Adipocyte (in vitro differentiated cells): ENCODE measurements around the gene MYLK4.

Experiments
- DNase-seq: peaks from one replicate; pipeline ENCODE4 v3.0.0-alpha.2; 2015; ENCODE audit warnings: low read depth
- H3K27me3 ChIP-seq: replicated peaks from 2 replicates; pipeline ENCODE4 v1.7.0; 2013; ENCODE audit warnings: mild to moderate bottlenecking, low read length, moderate library complexity; ENCODE audit not compliant: control insufficient read depth, insufficient read depth
- H3K36me3 ChIP-seq: 2 replicates; pipeline ENCODE4 v1.7.0; 2013; ENCODE audit warnings: low read length, mild to moderate bottlenecking, moderate library complexity; ENCODE audit not compliant: control insufficient read depth, insufficient read depth, severe bottlenecking
- H3K4me1 ChIP-seq: 2 replicates; pipeline ENCODE4 v1.7.0; 2013; ENCODE audit warnings: mild to moderate bottlenecking, low read length, moderate library complexity; ENCODE audit not compliant: control insufficient read depth, insufficient read depth
- H3K4me3 ChIP-seq: 2 replicates; pipeline ENCODE4 v1.7.0; 2013; ENCODE audit warnings: mild to moderate bottlenecking, low read length, moderate library complexity
- H3K9ac ChIP-seq: 2 replicates; pipeline ENCODE4 v1.7.0; 2013; ENCODE audit warnings: mild to moderate bottlenecking, low read length, moderate library complexity
- H3K9me3 ChIP-seq: 2 replicates; pipeline ENCODE4 v1.7.0; 2013; ENCODE audit warnings: mild to moderate bottlenecking, low read length, moderate library complexity; ENCODE audit not compliant: control insufficient read depth

The MYLK4 gene

GRCh38 chr6:2684766-2685754 is 65.7 kb downstream of the MYLK4 start:
- Histone ChIP-seq H3K4me1 (peaks cover 12% of the 10 kb centered on the region), H3K36me3 (no peaks in the 10 kb centered on the region), H3K9ac (no peak overlapping the region), H3K4me3 (no peak overlapping the region), H3K27me3 (no peaks in the 10 kb centered on the region), H3K9me3 (no peaks in the 10 kb centered on the region)
- DNase-seq: no peak

GRCh38 chr6:2684103-2684749 is 66.5 kb downstream of the MYLK4 start:
- Histone ChIP-seq H3K9ac (no peak overlapping the region), H3K4me1 (peaks cover 12% of the 10 kb centered on the region), H3K9me3 (no peaks in the 10 kb centered on the region), H3K27me3 (no peaks in the 10 kb centered on the region), H3K4me3 (no peak overlapping the region), H3K36me3 (no peaks in the 10 kb centered on the region)
- DNase-seq: no peak

GRCh38 chr6:2680264-2680922 is 70.3 kb downstream of the MYLK4 start:
- no peak overlapping the region for H3K4me3 ChIP-seq
- DNase-seq: no peak
- H3K9ac ChIP-seq: no peak overlapping the region
- H3K27me3 ChIP-seq: no peaks in the 10 kb centered on the region
- H3K36me3 ChIP-seq: no peaks in the 10 kb centered on the region
- H3K4me1 ChIP-seq: no peaks in the 10 kb centered on the region
- H3K9me3 ChIP-seq: no peaks in the 10 kb centered on the region

GRCh38 chr6:2677080-2677593 is 73.6 kb downstream of the MYLK4 start:
- H3K36me3 ChIP-seq: no peaks in the 10 kb centered on the region
- H3K4me3 ChIP-seq: no peak overlapping the region
- DNase-seq: no peak
- no peaks in the 10 kb centered on the region for H3K27me3 ChIP-seq
- no peak overlapping the region for H3K9ac ChIP-seq
- H3K4me1 ChIP-seq: no peaks in the 10 kb centered on the region
- H3K9me3 ChIP-seq: no peaks in the 10 kb centered on the region

- Histone ChIP-seq H3K4me3 (no peak overlapping the region), H3K9me3 (no peaks in the 10 kb centered on the region), H3K27me3 (no peaks in the 10 kb centered on the region), H3K4me1 (no peaks in the 10 kb centered on the region), H3K36me3 (no peaks in the 10 kb centered on the region), H3K9ac (no peak overlapping the region)
- no peak for DNase-seq
These were observed 74.7 kb downstream of the MYLK4 start for GRCh38 chr6:2676048-2676447.

GRCh38 chr6:2674857-2675256 is 75.9 kb downstream of the MYLK4 start:
- H3K4me1 ChIP-seq: no peaks in the 10 kb centered on the region
- no peaks in the 10 kb centered on the region for H3K36me3 ChIP-seq
- H3K9me3 ChIP-seq: no peaks in the 10 kb centered on the region
- no peak overlapping the region for H3K9ac ChIP-seq
- no peaks in the 10 kb centered on the region for H3K27me3 ChIP-seq
- DNase-seq: no peak
- no peak overlapping the region for H3K4me3 ChIP-seq

- no peak overlapping the region for H3K9ac ChIP-seq
- no peaks in the 10 kb centered on the region for H3K36me3 ChIP-seq
- H3K9me3 ChIP-seq: peaks cover 2% of the 10 kb centered on the region
- no peaks in the 10 kb centered on the region for H3K4me1 ChIP-seq
- no peak for DNase-seq
- H3K4me3 ChIP-seq: no peak overlapping the region
- H3K27me3 ChIP-seq: no peaks in the 10 kb centered on the region
These were observed 81.5 kb downstream of the MYLK4 start for GRCh38 chr6:2669067-2669700.

- Histone ChIP-seq H3K4me1 (no peaks in the 10 kb centered on the region), H3K27me3 (no peaks in the 10 kb centered on the region), H3K9ac (no peak overlapping the region), H3K4me3 (no peak overlapping the region), H3K9me3 (peaks cover 15% of the 10 kb centered on the region), H3K36me3 (no peaks in the 10 kb centered on the region)
- DNase-seq: no peak
These were observed 83.1 kb downstream of the MYLK4 start for GRCh38 chr6:2667617-2668016.

GRCh38 chr6:2666906-2667575 is 83.7 kb downstream of the MYLK4 start:
- Histone ChIP-seq H3K9me3 (peaks cover 17% of the 10 kb centered on the region), H3K4me3 (no peak overlapping the region), H3K27me3 (no peaks in the 10 kb centered on the region), H3K4me1 (no peaks in the 10 kb centered on the region), H3K36me3 (no peaks in the 10 kb centered on the region), H3K9ac (no peak overlapping the region)
- DNase-seq: no peak

- Histone ChIP-seq H3K9ac (no peak overlapping the region), H3K36me3 (no peaks in the 10 kb centered on the region), H3K4me1 (no peaks in the 10 kb centered on the region), H3K9me3 (peaks cover 20% of the 10 kb centered on the region), H3K4me3 (no peak overlapping the region), H3K27me3 (no peaks in the 10 kb centered on the region)
- DNase-seq: no peak
These were observed 85.3 kb downstream of the MYLK4 start for GRCh38 chr6:2665146-2666070.
